OCI-LY1 (cell line): ENCODE measurements around the gene TERT.

Experiments
- H2AFZ ChIP-seq: fragments of 200-600 bp; sonication (generic), shearing (Covaris generic); 2 replicates; pipeline ENCODE4 v1.6.0; 2014; ENCODE audit warnings: antibody characterized with exemption, mild to moderate bottlenecking, low read length
- H3F3A ChIP-seq: fragments of 200-600 bp; sonication (generic), shearing (Covaris generic); 2 replicates; pipeline ENCODE4 v1.6.0; 2014; ENCODE audit warnings: mild to moderate bottlenecking, antibody characterized with exemption, low read length, moderate library complexity; ENCODE audit not compliant: insufficient read depth
- H3K27ac ChIP-seq: fragments of 200-600 bp; sonication (generic); 2 replicates; pipeline ENCODE4 v1.5.1; 2014; ENCODE audit warnings: low read length, mixed run types, mild to moderate bottlenecking, low read depth; ENCODE audit not compliant: poor library complexity, severe bottlenecking
- H3K27me3 ChIP-seq: fragments of 200-600 bp; sonication (generic); 2 replicates; pipeline ENCODE4 v1.6.0; 2014; ENCODE audit warnings: antibody characterized with exemption, mild to moderate bottlenecking, low read length, moderate library complexity; ENCODE audit not compliant: insufficient read depth
- H3K36me3 ChIP-seq: fragments of 200-600 bp; sonication (generic); 2 replicates; pipeline ENCODE4 v1.6.1; 2014; ENCODE audit warnings: mild to moderate bottlenecking, antibody characterized with exemption, low read length, moderate library complexity, mixed read lengths; ENCODE audit not compliant: insufficient read depth
- H3K4me1 ChIP-seq: fragments of 200-600 bp; sonication (generic); 2 replicates; pipeline ENCODE4 v1.5.1; 2014; ENCODE audit warnings: mild to moderate bottlenecking, low read length, moderate library complexity; ENCODE audit not compliant: insufficient read depth, severe bottlenecking
- H3K4me2 ChIP-seq: fragments of 200-600 bp; sonication (generic), shearing (Covaris generic); 2 replicates; pipeline ENCODE4 v1.6.1; 2014; ENCODE audit warnings: low read length
- H3K4me3 ChIP-seq: fragments of 200-600 bp; sonication (generic); 2 replicates; pipeline ENCODE4 v1.5.1; 2014; ENCODE audit warnings: low read length, low read depth, mild to moderate bottlenecking, mixed read lengths; ENCODE audit not compliant: poor library complexity, severe bottlenecking
- H3K79me2 ChIP-seq: fragments of 200-600 bp; shearing (Covaris generic); 2 replicates; pipeline ENCODE4 v1.6.1; 2016; ENCODE audit warnings: mixed run types, low read length, mixed read lengths; ENCODE audit not compliant: insufficient read depth
- H3K9ac ChIP-seq: fragments of 200-600 bp; sonication (generic), shearing (Covaris generic); 2 replicates; pipeline ENCODE4 v1.6.1; 2014; ENCODE audit warnings: mild to moderate bottlenecking, low read length, mixed read lengths
- H3K9me2 ChIP-seq: fragments of 200-600 bp; sonication (generic), shearing (Covaris generic); 2 replicates; pipeline ENCODE4 v1.6.1; 2014; ENCODE audit warnings: low read depth, mild to moderate bottlenecking, low read length, mixed read lengths
- H3K9me3 ChIP-seq: fragments of 200-600 bp; shearing (Covaris generic); 2 replicates; pipeline ENCODE4 v1.6.1; 2014; ENCODE audit warnings: low read length, mixed read lengths
- H4K20me1 ChIP-seq: fragments of 200-600 bp; sonication (generic), shearing (Covaris generic); 2 replicates; pipeline ENCODE4 v1.6.0; 2016; ENCODE audit warnings: mild to moderate bottlenecking, low read length; ENCODE audit not compliant: insufficient read depth
- EZH2 ChIP-seq: fragments of 200-600 bp; sonication (generic), shearing (Covaris generic); IDR thresholded peaks from 2 replicates; pipeline ENCODE4 v1.8.0; 2017; ENCODE audit warnings: borderline replicate concordance, mixed run types, mild to moderate bottlenecking, antibody characterized with exemption, low read length, moderate library complexity, mixed read lengths
- TF ChIP-seq, protein P1 (sequence below): fragments of 200-600 bp; sonication (generic), shearing (Covaris generic); IDR thresholded peaks from 2 replicates; pipeline ENCODE4 v1.5.1; 2017; ENCODE audit warnings: mild to moderate bottlenecking, antibody characterized with exemption, low read length, moderate library complexity, mixed read lengths

The TERT gene

DNA sequence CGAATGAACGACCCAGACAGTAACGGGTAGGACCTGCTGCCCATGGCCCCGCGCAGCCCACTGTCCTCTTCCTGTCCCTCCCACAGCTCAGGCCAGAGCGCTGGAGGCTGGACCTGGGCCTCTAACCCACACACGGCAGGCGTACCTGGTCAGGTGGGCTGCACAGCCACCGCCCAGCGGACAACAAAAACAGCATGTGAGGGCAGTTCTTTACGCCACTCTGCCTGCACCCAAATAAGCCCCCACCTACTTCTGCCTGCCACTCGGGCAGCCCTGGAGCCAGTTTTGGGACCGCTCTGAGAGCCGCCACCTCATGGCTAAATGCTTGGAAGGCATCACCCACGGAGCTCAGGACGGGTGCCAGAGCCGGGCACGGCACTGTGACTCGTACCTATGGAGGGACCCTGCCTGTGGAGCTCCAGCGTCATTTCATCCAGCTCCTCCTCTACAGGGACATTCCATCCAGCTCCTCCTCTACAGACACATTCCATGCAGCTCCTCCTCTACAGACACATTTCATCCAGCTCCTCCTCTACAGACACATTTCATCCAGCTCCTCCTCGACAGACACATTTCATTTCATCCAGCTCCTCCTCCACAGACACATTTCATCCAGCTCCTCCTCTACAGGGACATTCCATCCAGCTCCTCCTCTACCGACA lies 31.1 kb upstream of the TERT start:
- Histone ChIP-seq H2AFZ (no peak overlapping the region), H3F3A (no peaks in the 10 kb centered on the region), H4K20me1 (no peaks in the 10 kb centered on the region), H3K9me3 (no peaks in the 10 kb centered on the region), H3K79me2 (no peaks in the 10 kb centered on the region), H3K27ac (no peak overlapping the region), H3K4me2 (no peak overlapping the region), H3K4me3 (no peak overlapping the region), H3K9me2 (no peaks in the 10 kb centered on the region), H3K4me1 (peaks cover 7% of the 10 kb centered on the region), H3K9ac (no peak overlapping the region), H3K36me3 (peaks cover 85% of the 10 kb centered on the region), H3K27me3 (no peaks in the 10 kb centered on the region)
- TF ChIP-seq, protein P1, sequence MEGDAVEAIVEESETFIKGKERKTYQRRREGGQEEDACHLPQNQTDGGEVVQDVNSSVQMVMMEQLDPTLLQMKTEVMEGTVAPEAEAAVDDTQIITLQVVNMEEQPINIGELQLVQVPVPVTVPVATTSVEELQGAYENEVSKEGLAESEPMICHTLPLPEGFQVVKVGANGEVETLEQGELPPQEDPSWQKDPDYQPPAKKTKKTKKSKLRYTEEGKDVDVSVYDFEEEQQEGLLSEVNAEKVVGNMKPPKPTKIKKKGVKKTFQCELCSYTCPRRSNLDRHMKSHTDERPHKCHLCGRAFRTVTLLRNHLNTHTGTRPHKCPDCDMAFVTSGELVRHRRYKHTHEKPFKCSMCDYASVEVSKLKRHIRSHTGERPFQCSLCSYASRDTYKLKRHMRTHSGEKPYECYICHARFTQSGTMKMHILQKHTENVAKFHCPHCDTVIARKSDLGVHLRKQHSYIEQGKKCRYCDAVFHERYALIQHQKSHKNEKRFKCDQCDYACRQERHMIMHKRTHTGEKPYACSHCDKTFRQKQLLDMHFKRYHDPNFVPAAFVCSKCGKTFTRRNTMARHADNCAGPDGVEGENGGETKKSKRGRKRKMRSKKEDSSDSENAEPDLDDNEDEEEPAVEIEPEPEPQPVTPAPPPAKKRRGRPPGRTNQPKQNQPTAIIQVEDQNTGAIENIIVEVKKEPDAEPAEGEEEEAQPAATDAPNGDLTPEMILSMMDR: no peak
- TF ChIP-seq EZH2: no peak

GRCh38 chr5:1325191-1325741 lies 30.4 kb upstream of the TERT start:
- H4K20me1 ChIP-seq: no peaks in the 10 kb centered on the region
- no peaks in the 10 kb centered on the region for H3K27me3 ChIP-seq
- TF ChIP-seq, protein P1: no peak
- no peak for TF ChIP-seq EZH2
- peaks cover 85% of the 10 kb centered on the region for H3K36me3 ChIP-seq
- H3K27ac ChIP-seq: no peak overlapping the region
- no peaks in the 10 kb centered on the region for H3K79me2 ChIP-seq
- H2AFZ ChIP-seq: no peak overlapping the region
- H3K4me3 ChIP-seq: no peak overlapping the region
- no peak overlapping the region for H3K4me2 ChIP-seq
- no peaks in the 10 kb centered on the region for H3K4me1 ChIP-seq
- no peaks in the 10 kb centered on the region for H3K9me2 ChIP-seq
- H3K9ac ChIP-seq: no peak overlapping the region
- no peaks in the 10 kb centered on the region for H3K9me3 ChIP-seq
- no peaks in the 10 kb centered on the region for H3F3A ChIP-seq

DNA sequence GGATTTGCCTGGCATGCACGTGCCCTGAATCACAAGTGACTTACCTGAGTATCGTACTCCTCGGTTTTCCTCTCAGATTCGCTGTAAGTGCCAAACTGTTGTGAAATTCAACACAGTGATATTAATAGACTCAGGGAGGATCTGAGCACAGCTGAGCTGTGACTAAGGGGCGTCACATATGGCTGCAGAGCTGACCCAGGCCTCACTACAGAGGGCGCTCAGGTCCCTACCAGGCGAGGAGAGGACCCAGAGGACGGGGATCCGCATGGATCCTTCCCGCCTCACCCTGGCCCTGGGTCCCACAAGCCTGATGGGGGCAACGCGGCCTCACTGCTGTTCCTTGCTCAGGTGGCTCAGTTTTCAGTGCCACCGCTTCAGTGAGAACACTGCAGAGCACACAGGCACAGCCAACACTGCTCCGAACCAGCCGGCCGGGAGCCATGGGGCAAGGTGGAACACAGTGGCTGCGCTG lies 29.9 kb upstream of the TERT start:
- H3K79me2 ChIP-seq: no peaks in the 10 kb centered on the region
- no peaks in the 10 kb centered on the region for H3F3A ChIP-seq

More for the DNA sequence above, 29.9 kb upstream of the TERT start:
- no peaks in the 10 kb centered on the region for H3K4me1 ChIP-seq
- H4K20me1 ChIP-seq: no peaks in the 10 kb centered on the region
- H3K36me3 ChIP-seq: peaks cover 85% of the 10 kb centered on the region
- no peaks in the 10 kb centered on the region for H3K9me2 ChIP-seq
- no peak overlapping the region for H3K4me3 ChIP-seq
- no peak overlapping the region for H3K27ac ChIP-seq
- no peak for TF ChIP-seq EZH2
- TF ChIP-seq, protein P1: no peak
- no peaks in the 10 kb centered on the region for H3K27me3 ChIP-seq
- no peak overlapping the region for H2AFZ ChIP-seq
- H3K4me2 ChIP-seq: no peak overlapping the region
- H3K9me3 ChIP-seq: no peaks in the 10 kb centered on the region
- no peak overlapping the region for H3K9ac ChIP-seq
